HCT116 (cell line): ENCODE data around the gene TRIM31.

Experiments
- ATF3 ChIP-seq: IDR thresholded peaks from 2 replicates; pipeline ENCODE4 v1.6.1; 2012
- CEBPB ChIP-seq: IDR thresholded peaks from 2 replicates; pipeline ENCODE4 v1.6.1; 2012; ENCODE audit warnings: low read depth
- CTCF ChIP-seq, 3 experiments: fragments of 200-600 bp in 1 of 3; sonication (generic) in 1 of 3; IDR thresholded peaks in 2 of 3; conservative IDR thresholded peaks in 1 of 3; 2 replicates each; pipeline ENCODE4 v1.5.1; 2012 to 2017; ENCODE audit warnings: low read depth in 2 of 3, low read length in 2 of 3, antibody characterized with exemption in 1 of 3, borderline replicate concordance in 1 of 3, control low read depth in 1 of 3, mild to moderate bottlenecking in 1 of 3, mixed read lengths in 1 of 3, mixed run types in 1 of 3, moderate library complexity in 1 of 3; ENCODE audit not compliant: insufficient read depth in 1 of 3
- EGR1 ChIP-seq: IDR thresholded peaks from 2 replicates; pipeline ENCODE4 v1.6.1; 2012; ENCODE audit warnings: low read depth
- EZH2 ChIP-seq: fragments of 200-600 bp; sonication (generic); IDR thresholded peaks from 2 replicates; pipeline ENCODE4 v1.6.1; 2017; ENCODE audit warnings: antibody characterized with exemption, mixed run types
- MAX ChIP-seq: IDR thresholded peaks from 2 replicates; pipeline ENCODE4 v1.6.1; 2012
- POLR2A ChIP-seq: IDR thresholded peaks from 2 replicates; pipeline ENCODE4 v1.7.0; 2011; ENCODE audit warnings: borderline replicate concordance; ENCODE audit not compliant: insufficient read depth, insufficient read length; ENCODE audit errors: extremely low read depth
- POLR2AphosphoS5 ChIP-seq: IDR thresholded peaks from 2 replicates; pipeline ENCODE4 v1.6.1; 2011; ENCODE audit warnings: mild to moderate bottlenecking, low read depth, low read length, moderate library complexity
- REST ChIP-seq: IDR thresholded peaks from 2 replicates; pipeline ENCODE4 v1.6.1; 2012; ENCODE audit warnings: low read depth
- SP1 ChIP-seq: IDR thresholded peaks from 2 replicates; pipeline ENCODE4 v1.6.1; 2012; ENCODE audit warnings: low read depth
- ZFX ChIP-seq: fragments of 450-650 bp; IDR thresholded peaks from 2 replicates; pipeline ENCODE4 v1.6.1; 2017
- ZNF274 ChIP-seq: fragments of 200-500 bp; sonication (Bioruptor generic); IDR thresholded peaks from 2 replicates; pipeline ENCODE4 v1.6.1; 2014; ENCODE audit warnings: mild to moderate bottlenecking, low read depth, low read length, inconsistent platforms

GRCh38 chr6:30073489-30074235, 39.2 kb downstream of the TRIM31 start:
- TF ChIP-seq MAX (no peak), CTCF (IDR thresholded peaks at IDR 0.05 in 2 of 3, conservative IDR thresholded peaks at IDR 0.05 in 1 of 3; ENCODE audit: borderline replicate concordance in 1 of 3, insufficient read depth in 1 of 3, low read depth in 2 of 3, low read length in 2 of 3) (no peak), EZH2 (no peak), CEBPB (no peak), ZFX (no peak), POLR2A (no peak), POLR2AphosphoS5 (no peak), ATF3 (no peak), SP1 (no peak), ZNF274 (no peak), REST (no peak), EGR1 (no peak)
